DND-41 (cell line): ENCODE measurements around the gene CDCA5.

Source experiments
- CTCF ChIP-seq: IDR thresholded peaks from 2 replicates; pipeline ENCODE4 v1.5.1; 2012; ENCODE audit warnings: borderline replicate concordance, low read length, moderate library complexity, mild to moderate bottlenecking; ENCODE audit not compliant: poor library complexity, severe bottlenecking; ENCODE audit errors: extremely low read depth
- EZH2 ChIP-seq: IDR thresholded peaks from 3 replicates; pipeline ENCODE4 v1.6.1; 2012; ENCODE audit warnings: borderline replicate concordance, low read depth, mild to moderate bottlenecking, moderate library complexity, low read length, inconsistent platforms; ENCODE audit not compliant: severe bottlenecking

DNA sequence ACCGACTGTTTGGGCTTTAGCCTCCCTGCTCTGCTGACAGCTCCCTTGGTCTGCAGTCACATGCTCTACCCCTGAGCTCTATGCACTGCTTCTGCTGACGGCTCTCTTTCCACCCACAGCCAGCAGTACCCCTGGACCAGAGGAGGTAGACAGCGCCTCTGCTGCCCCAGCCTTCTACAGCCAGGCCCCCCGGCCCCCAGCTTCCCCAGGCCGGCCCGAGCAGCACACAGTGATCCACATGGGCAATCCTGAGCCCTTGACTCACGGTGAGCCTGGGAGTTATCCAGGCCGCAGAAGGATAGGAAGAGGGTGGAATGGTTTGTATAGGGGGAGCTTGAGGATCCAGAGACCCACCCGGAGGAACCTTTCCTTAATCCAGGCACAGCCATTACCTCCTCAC is 3.0 kb upstream of the CDCA5 start:
- TF ChIP-seq CTCF, result no peak
- TF ChIP-seq EZH2, result no peak
